IMR-90 (cell line): ENCODE results near the gene UST. TPM values are rescaled to one million over a fixed set of nuclear protein-coding genes. Genes with fewer than 3 reads are reported as not detected.

Experiments used
- ATAC-seq: fragments of 200-7000 bp; cut with Tn5 transposase; 2 replicates; pipeline ENCODE4 v1.9.1; 2020; ENCODE audit warnings: low read depth, mild to moderate bottlenecking, moderate library complexity
- BruUV-seq: library from RNA; stranded (reverse); fragments of 400-500 nt; replicated peaks from 2 replicates; lab custom pipeline; 2021; lab: Mats Ljungman, UMichigan
- CTCF ChIA-PET: fragments of 300-600 bp; formaldehyde crosslinking; extraction: SDS; loops from one replicate; lab custom pipeline; 2021; ENCODE audit warnings: antibody characterized with exemption; lab: Yijun Ruan, JAX
- POLR2A ChIA-PET: fragments of 300-600 bp; sonication (Branson Sonifier 250); formaldehyde crosslinking; loops from one replicate; lab custom pipeline; 2022; ENCODE audit warnings: antibody characterized with exemption; ENCODE audit not compliant: unreplicated experiment; lab: Charles Lee
- DNase-seq: peaks from one replicate; pipeline ENCODE4 v3.0.0; 2013
- H2AFZ ChIP-seq: replicated peaks from 2 replicates; pipeline ENCODE3; 2013; ENCODE audit warnings: low read length, mild to moderate bottlenecking; ENCODE audit not compliant: poor library complexity
- H2AK5ac ChIP-seq: 2 replicates; pipeline ENCODE4 v1.6.1; 2013; ENCODE audit warnings: low read depth, low read length, inconsistent platforms
- H2AK9ac ChIP-seq: replicated peaks from 2 replicates; pipeline ENCODE3; 2013; ENCODE audit warnings: mild to moderate bottlenecking, low read depth, low read length, moderate library complexity; ENCODE audit not compliant: poor library complexity
- H2BK120ac ChIP-seq: 2 replicates; pipeline ENCODE4 v1.6.1; 2013; ENCODE audit warnings: low read depth, low read length, inconsistent platforms
- H2BK15ac ChIP-seq: 3 replicates; pipeline ENCODE4 v1.6.1; 2013; ENCODE audit warnings: low read depth, low read length, inconsistent platforms
- H2BK20ac ChIP-seq: 2 replicates; pipeline ENCODE4 v1.6.1; 2013; ENCODE audit warnings: low read depth, mild to moderate bottlenecking, inconsistent platforms, low read length, moderate library complexity
- H2BK5ac ChIP-seq: 2 replicates; pipeline ENCODE4 v1.6.1; 2013; ENCODE audit warnings: mild to moderate bottlenecking, low read depth, low read length, inconsistent platforms; ENCODE audit not compliant: poor library complexity, severe bottlenecking
- H3K14ac ChIP-seq: replicated peaks from 2 replicates; pipeline ENCODE4 v1.6.1; 2013; ENCODE audit warnings: low read depth, low read length, inconsistent platforms
- H3K18ac ChIP-seq: 2 replicates; pipeline ENCODE4 v1.6.1; 2013; ENCODE audit warnings: low read depth, low read length, control low read depth
- H3K23ac ChIP-seq: 2 replicates; pipeline ENCODE4 v1.6.1; 2013; ENCODE audit warnings: low read depth, low read length, inconsistent platforms
- H3K27ac ChIP-seq: 2 replicates; pipeline ENCODE4 v1.5.1; 2013; ENCODE audit warnings: mild to moderate bottlenecking, control low read depth, low read length; ENCODE audit not compliant: insufficient read depth
- H3K27me3 ChIP-seq: 2 replicates; pipeline ENCODE4 v1.6.1; 2013; ENCODE audit warnings: low read length; ENCODE audit not compliant: control insufficient read depth, insufficient read depth
- H3K36me3 ChIP-seq: 2 replicates; pipeline ENCODE4 v1.6.1; 2013; ENCODE audit warnings: low read length, mixed read lengths; ENCODE audit not compliant: control insufficient read depth, insufficient read depth
- H3K4ac ChIP-seq: 2 replicates; pipeline ENCODE4 v1.6.1; 2013; ENCODE audit warnings: low read depth, low read length, inconsistent platforms
- H3K4me1 ChIP-seq: 2 replicates; pipeline ENCODE4 v1.6.1; 2013; ENCODE audit warnings: low read length, mixed read lengths; ENCODE audit not compliant: control insufficient read depth, insufficient read depth
- H3K4me2 ChIP-seq: 2 replicates; pipeline ENCODE4 v1.6.1; 2013; ENCODE audit warnings: low read depth, mild to moderate bottlenecking, control low read depth, low read length, moderate library complexity
- H3K4me3 ChIP-seq: 2 replicates; pipeline ENCODE4 v1.5.1; 2013; ENCODE audit warnings: low read depth, mild to moderate bottlenecking, control low read depth, low read length, moderate library complexity; ENCODE audit not compliant: insufficient read depth
- H3K56ac ChIP-seq: 2 replicates; pipeline ENCODE4 v1.6.1; 2013; ENCODE audit warnings: low read length, inconsistent platforms; ENCODE audit not compliant: insufficient read depth; ENCODE audit errors: extremely low read depth
- H3K79me1 ChIP-seq, 2 experiments: 2 replicates each; pipeline ENCODE4 v1.6.1; 2013; ENCODE audit warnings: low read length in 2 of 2, inconsistent platforms in 1 of 2, low read depth in 1 of 2
- H3K9ac ChIP-seq: 2 replicates; pipeline ENCODE4 v1.6.1; 2013; ENCODE audit warnings: low read depth, low read length, control low read depth
- H3K9me1 ChIP-seq: 2 replicates; pipeline ENCODE4 v1.6.1; 2013; ENCODE audit warnings: low read length, inconsistent platforms; ENCODE audit not compliant: insufficient read depth
- H3K9me3 ChIP-seq: 2 replicates; pipeline ENCODE4 v1.6.1; 2013; ENCODE audit warnings: low read length; ENCODE audit not compliant: control insufficient read depth, insufficient read depth
- H4K20me1 ChIP-seq: 2 replicates; pipeline ENCODE4 v1.6.1; 2013; ENCODE audit warnings: low read length, inconsistent platforms; ENCODE audit not compliant: insufficient read depth
- H4K5ac ChIP-seq: 2 replicates; pipeline ENCODE4 v1.6.1; 2013; ENCODE audit warnings: mild to moderate bottlenecking, low read depth, low read length, control low read depth
- H4K8ac ChIP-seq, 2 experiments: 2 replicates each; pipeline ENCODE4 v1.6.1; 2013; ENCODE audit warnings: low read depth in 2 of 2, low read length in 2 of 2, control low read depth in 1 of 2, inconsistent platforms in 1 of 2
- H4K91ac ChIP-seq: 2 replicates; pipeline ENCODE4 v1.6.1; 2013; ENCODE audit warnings: low read depth, low read length, inconsistent platforms; ENCODE audit not compliant: insufficient read depth
- CEBPB ChIP-seq: IDR thresholded peaks from 2 replicates; pipeline ENCODE4 v1.6.1; 2012; ENCODE audit warnings: low read depth, low read length, improper control_type of control experiment
- CTCF ChIP-seq: conservative IDR thresholded peaks from 2 replicates; pipeline ENCODE4 v1.5.1; 2012; ENCODE audit warnings: mild to moderate bottlenecking, low read depth, low read length, improper control_type of control experiment
- ELK1 ChIP-seq: fragments of 150-350 bp; IDR thresholded peaks from 2 replicates; pipeline ENCODE4 v1.6.1; 2016; ENCODE audit warnings: low read depth, mild to moderate bottlenecking, low read length, moderate library complexity, borderline replicate concordance
- FOS ChIP-seq: fragments of 150-350 bp; IDR thresholded peaks from 2 replicates; pipeline ENCODE4 v1.6.1; 2016; ENCODE audit warnings: low read depth, low read length
- MAFK ChIP-seq: IDR thresholded peaks from 2 replicates; pipeline ENCODE4 v1.6.1; 2012; ENCODE audit warnings: low read depth, low read length, improper control_type of control experiment
- MAZ ChIP-seq: IDR thresholded peaks from 2 replicates; pipeline ENCODE4 v1.6.1; 2012; ENCODE audit warnings: low read depth, mild to moderate bottlenecking, low read length, improper control_type of control experiment, moderate library complexity, borderline replicate concordance
- MXI1 ChIP-seq: IDR thresholded peaks from 2 replicates; pipeline ENCODE4 v1.6.1; 2012; ENCODE audit warnings: low read depth, mild to moderate bottlenecking, low read length, moderate library complexity, borderline replicate concordance
- POLR2A ChIP-seq: IDR thresholded peaks from 2 replicates; pipeline ENCODE4 v1.6.1; 2012; ENCODE audit warnings: mild to moderate bottlenecking, low read depth, low read length
- RAD21 ChIP-seq: IDR thresholded peaks from 2 replicates; pipeline ENCODE4 v1.6.1; 2012; ENCODE audit warnings: low read length, improper control_type of control experiment
- RCOR1 ChIP-seq: IDR thresholded peaks from 2 replicates; pipeline ENCODE4 v1.6.1; 2012; ENCODE audit warnings: mild to moderate bottlenecking, low read length, improper control_type of control experiment; ENCODE audit not compliant: insufficient replicate concordance
- SMC3 ChIP-seq: fragments of 150-350 bp; IDR thresholded peaks from 2 replicates; pipeline ENCODE4 v1.6.1; 2016; ENCODE audit warnings: low read depth, mild to moderate bottlenecking, antibody characterized with exemption, low read length, moderate library complexity
- USF2 ChIP-seq: fragments of 150-350 bp; IDR thresholded peaks from 2 replicates; pipeline ENCODE4 v1.6.1; 2017; ENCODE audit warnings: mild to moderate bottlenecking, antibody characterized with exemption, low read length, low read depth
- WGBS, 2 experiments: methylation state at CpG; one replicate each; pipeline versions ENCODE4 v1.1.5 to v1.1.7; 2013; ENCODE audit warnings: missing lambda C conversion rate in 2 of 2; ENCODE audit not compliant: insufficient read length in 1 of 2; ENCODE audit errors: extremely low coverage in 2 of 2; 5-methylcytosine and 5-hydroxymethylcytosine counted together
- dilution Hi-C: fragments of 300-500 bp; cut with HindIII; formaldehyde crosslinking; loops from one replicate; pipeline ENCODE4 v1.14.3; 2018; ENCODE audit warnings: low sequenced_read_pairs; ENCODE audit not compliant: unreplicated experiment
- in situ Hi-C: fragments of 300-500 bp; cut with MboI; formaldehyde crosslinking; loops from 3 replicates; pipeline ENCODE4 v1.14.3; 2019; ENCODE audit warnings: low sequenced_read_pairs, inconsistent platforms, mixed read lengths
- intact Hi-C: fragments of 100-400 bp; cut with micrococcal nuclease; formaldehyde crosslinking; loops from 2 replicates; pipeline ENCODE4 v1.10.0; 2022
- polyA plus RNA-seq, 3 experiments: library from polyadenylated mRNA; depleted of rRNA; stranded (reverse); fragments of >200 nt; gene quantifications; 2 replicates each; pipeline ENCODE4 v1.2.3, GENCODE V29; 2012; ENCODE audit warnings: low replicate concordance in 1 of 3
- total RNA-seq: library from RNA; depleted of rRNA; stranded (reverse); fragments of >200 nt; gene quantifications from 2 replicates; pipeline ENCODE4 v1.2.3, GENCODE V29; 2012

The UST gene
- total and polyA plus RNA-seq, 2 of the 4 experiments (the other 2 are of a cell fraction): 7.7 to 13.8 TPM

GRCh38 chr6:148845464-148845863 is 98.6 kb downstream of the UST start:
- peaks cover 11% of the 10 kb centered on the region for H3K9me1 ChIP-seq
- H3K56ac ChIP-seq: no peak overlapping the region
- no peak overlapping the region for H2BK15ac ChIP-seq
- no peak overlapping the region for H3K4me3 ChIP-seq
- no peak overlapping the region for H4K8ac ChIP-seq
- CTCF ChIA-PET: no interaction called here
- H3K27ac ChIP-seq: no peak overlapping the region
- no peaks in the 10 kb centered on the region; the same call in 1 of the 2 replicates for H3K36me3 ChIP-seq
- ATAC-seq: no peak
- no peak overlapping the region for H2AFZ ChIP-seq
- no peak for TF ChIP-seq FOS
- no peak for TF ChIP-seq SMC3
- TF ChIP-seq POLR2A: no peak
- TF ChIP-seq CEBPB: no peak
- TF ChIP-seq RCOR1: no peak
- no peak for TF ChIP-seq RAD21
- no peak for TF ChIP-seq USF2
- TF ChIP-seq MAFK: no peak
- no peak for TF ChIP-seq MAZ
- no peak for TF ChIP-seq CTCF
- no peak for TF ChIP-seq MXI1
- no peak for TF ChIP-seq ELK1
- in situ Hi-C loops (no loop called here), dilution Hi-C loops (no loop called here), intact Hi-C loops (no loop called here)
- no CpG with 5 or more reads among the region's 1 CpG for WGBS, 2 experiments
- H3K18ac ChIP-seq: no peak overlapping the region
- no peak overlapping the region for H2BK5ac ChIP-seq
- H2AK9ac ChIP-seq: no peak overlapping the region
- H3K9me3 ChIP-seq: no peaks in the 10 kb centered on the region
- H3K79me1 ChIP-seq: peaks cover 18 to 34% of the 10 kb centered on the region in 2 experiments
- H3K4ac ChIP-seq: no peak overlapping the region
- no peak for DNase-seq
- no peak overlapping the region for H2AK5ac ChIP-seq
- no TSS peak for BruUV-seq
- peaks cover 6% of the 10 kb centered on the region; the same call in 1 of the 2 replicates for H3K4me1 ChIP-seq
- no peak overlapping the region for H3K9ac ChIP-seq
- H3K4me2 ChIP-seq: no peak overlapping the region
- H4K20me1 ChIP-seq: peaks cover 11% of the 10 kb centered on the region; the same call in 1 of the 2 replicates
- H3K23ac ChIP-seq: no peak overlapping the region
- H2BK20ac ChIP-seq: no peak overlapping the region
- H4K5ac ChIP-seq: no peak overlapping the region
- no peak overlapping the region for H4K91ac ChIP-seq
- POLR2A ChIA-PET: no interaction called here
- no peak overlapping the region for H2BK120ac ChIP-seq
- H3K27me3 ChIP-seq: no peaks in the 10 kb centered on the region
- H3K14ac ChIP-seq: no peak overlapping the region
